ENCODE results near the gene PNPLA8.

PNPLA8 gene

DNA sequence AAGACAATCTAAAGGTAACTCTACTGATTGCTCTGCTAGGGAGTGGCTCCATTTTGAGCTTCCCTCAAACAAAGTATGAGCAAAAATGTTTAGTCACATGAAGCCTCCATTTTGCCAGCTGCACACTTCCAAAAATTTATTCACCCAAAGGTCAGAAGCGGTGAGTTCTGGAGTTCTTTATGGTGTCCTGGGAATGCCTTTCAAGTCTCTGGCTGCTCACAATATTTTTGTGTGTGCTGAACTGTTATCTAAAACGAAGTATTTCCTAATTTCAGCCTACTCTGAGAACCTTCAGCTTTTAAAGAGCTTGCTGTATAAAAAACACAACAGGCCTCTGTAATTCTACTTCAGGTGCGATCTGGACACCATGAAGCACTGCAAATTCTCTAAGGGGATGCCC, 85.3 kb downstream of the PNPLA8 start:
- Histone ChIP-seq H3K4me1 (ENCODE audit: insufficient read depth, low read length) (peaks cover 11% of the 10 kb centered on the region), H3K36me3 (ENCODE audit: insufficient read depth, low read length) (no peaks in the 10 kb centered on the region), H3K9me3 (ENCODE audit: low read length) (no peaks in the 10 kb centered on the region), H3K4me3 (ENCODE audit: low read length) (no peak overlapping the region), H2AFZ (ENCODE audit: low read depth, low read length) (no peak overlapping the region), H3K27me3 (ENCODE audit: insufficient read depth, low read length) (no peaks in the 10 kb centered on the region)

DNA sequence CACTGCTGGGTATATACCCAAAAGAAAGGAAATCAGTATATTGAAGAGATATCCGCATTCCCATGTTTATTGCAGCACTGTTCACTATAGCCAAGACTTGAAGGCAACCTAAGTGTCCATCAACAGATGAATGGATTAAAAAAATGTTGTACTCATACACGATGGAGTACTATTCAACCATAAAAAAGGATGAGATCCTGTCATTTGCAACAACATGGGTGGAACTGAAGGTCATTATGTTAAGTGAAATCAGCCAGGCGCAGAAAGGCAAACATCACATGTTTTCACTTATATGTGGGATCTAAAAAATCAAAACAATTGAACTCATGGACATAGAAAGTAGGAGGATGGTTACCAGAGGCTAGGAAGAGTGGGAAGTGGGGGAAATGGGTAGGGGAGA, 89.0 kb downstream of the PNPLA8 start:
- Histone ChIP-seq H2AFZ (ENCODE audit: low read depth, low read length) (no peak overlapping the region), H3K9me3 (ENCODE audit: low read length) (peaks cover 2% of the 10 kb centered on the region), H3K4me1 (ENCODE audit: insufficient read depth, low read length) (peaks cover 9% of the 10 kb centered on the region), H3K36me3 (ENCODE audit: insufficient read depth, low read length) (no peaks in the 10 kb centered on the region), H3K4me3 (ENCODE audit: low read length) (no peak overlapping the region), H3K27me3 (ENCODE audit: insufficient read depth, low read length) (no peaks in the 10 kb centered on the region)

DNA sequence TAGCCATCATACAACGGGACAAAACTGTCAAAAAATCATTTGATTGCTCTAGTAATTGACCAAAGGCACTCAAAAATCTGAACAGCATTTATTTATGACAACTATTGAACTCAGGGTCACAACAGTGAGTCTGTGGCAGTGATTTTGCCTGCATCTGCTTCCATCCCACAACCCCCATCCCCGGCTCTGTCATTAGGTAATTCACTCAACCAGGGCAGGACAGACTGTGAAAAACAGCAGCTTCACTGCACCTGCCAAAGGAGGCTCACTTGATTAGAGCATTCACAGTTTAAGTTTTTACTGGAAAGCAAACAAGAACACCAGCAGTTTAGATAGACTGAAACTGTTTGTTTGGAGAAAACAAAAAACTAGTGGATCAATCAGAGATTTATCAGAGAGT, 91.9 kb downstream of the PNPLA8 start:
- Histone ChIP-seq H3K4me1 (ENCODE audit: insufficient read depth, low read length) (no peaks in the 10 kb centered on the region), H3K36me3 (ENCODE audit: insufficient read depth, low read length) (no peaks in the 10 kb centered on the region), H3K4me3 (ENCODE audit: low read length) (no peak overlapping the region), H2AFZ (ENCODE audit: low read depth, low read length) (no peak overlapping the region), H3K9me3 (ENCODE audit: low read length) (peaks cover 5% of the 10 kb centered on the region), H3K27me3 (ENCODE audit: insufficient read depth, low read length) (no peaks in the 10 kb centered on the region)

DNA sequence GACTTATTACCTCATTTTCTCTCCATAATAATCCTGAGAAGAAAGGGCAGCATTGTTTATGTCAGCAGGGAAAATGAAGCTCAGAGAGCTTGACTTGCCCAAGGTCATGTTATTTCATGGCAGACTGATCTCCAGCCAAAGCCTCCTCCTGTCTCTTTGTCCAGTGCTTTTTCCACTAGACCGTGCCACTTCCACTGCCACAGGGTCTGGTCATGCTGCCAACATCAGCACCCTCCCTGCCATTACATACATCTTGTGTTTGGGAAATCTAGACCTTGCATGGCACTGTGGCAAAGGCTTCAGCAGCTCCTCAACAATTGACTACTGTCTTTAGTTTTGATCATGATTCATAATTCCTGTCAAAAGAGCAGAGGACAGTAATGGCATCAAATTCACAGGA, 94.8 kb downstream of the PNPLA8 start:
- Histone ChIP-seq H2AFZ (ENCODE audit: low read depth, low read length) (no peak overlapping the region), H3K4me3 (ENCODE audit: low read length) (no peak overlapping the region), H3K27me3 (ENCODE audit: insufficient read depth, low read length) (no peaks in the 10 kb centered on the region), H3K36me3 (ENCODE audit: insufficient read depth, low read length) (no peaks in the 10 kb centered on the region), H3K4me1 (ENCODE audit: insufficient read depth, low read length) (peaks cover 26% of the 10 kb centered on the region), H3K9me3 (ENCODE audit: low read length) (peaks cover 5% of the 10 kb centered on the region)

DNA sequence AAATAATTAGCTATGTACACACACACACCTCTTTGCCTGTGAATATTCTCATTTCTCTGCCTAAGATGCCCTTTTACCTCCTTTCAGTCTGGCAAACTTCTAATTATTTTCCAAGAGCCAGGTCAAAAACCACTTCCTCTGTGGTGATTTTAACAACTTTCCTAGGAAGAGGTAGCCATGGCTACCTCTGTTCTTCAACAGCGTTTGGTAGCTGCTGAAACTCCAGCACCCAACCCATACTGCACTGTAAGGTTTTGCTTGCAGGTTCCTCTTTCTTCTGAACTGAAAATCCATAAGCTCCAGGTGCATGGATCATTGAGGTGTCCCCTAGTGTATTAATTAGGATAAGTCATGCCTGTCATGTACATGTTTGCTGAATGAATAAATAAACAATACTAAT, 95.3 kb downstream of the PNPLA8 start:
- Histone ChIP-seq H3K9me3 (ENCODE audit: low read length) (peaks cover 5% of the 10 kb centered on the region), H3K4me1 (ENCODE audit: insufficient read depth, low read length) (peaks cover 26% of the 10 kb centered on the region), H2AFZ (ENCODE audit: low read depth, low read length) (no peak overlapping the region), H3K36me3 (ENCODE audit: insufficient read depth, low read length) (no peaks in the 10 kb centered on the region), H3K27me3 (ENCODE audit: insufficient read depth, low read length) (no peaks in the 10 kb centered on the region), H3K4me3 (ENCODE audit: low read length) (no peak overlapping the region)

DNA sequence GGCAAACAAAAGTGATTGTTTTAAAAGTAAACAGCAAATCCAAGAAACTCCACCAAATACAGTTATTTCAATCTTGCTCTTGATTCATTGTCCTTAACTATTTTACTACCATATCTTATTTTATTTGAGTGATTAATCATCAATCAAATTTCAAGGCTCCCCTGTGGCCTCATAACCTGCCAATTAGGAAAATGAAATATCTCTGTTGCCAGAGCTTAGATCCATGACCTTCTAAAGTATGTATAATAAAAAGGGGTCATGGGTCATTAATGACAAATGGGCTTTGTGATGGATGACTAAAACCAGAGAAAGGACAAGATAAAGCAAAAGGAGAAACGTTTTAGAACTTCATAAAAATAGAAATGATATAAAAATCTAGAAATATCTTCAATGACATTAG, 98.2 kb downstream of the PNPLA8 start:
- peaks cover 3% of the 10 kb centered on the region for H3K9me3 ChIP-seq (ENCODE audit: low read length)
- no peak overlapping the region for H2AFZ ChIP-seq (ENCODE audit: low read depth, low read length)
- no peaks in the 10 kb centered on the region for H3K36me3 ChIP-seq (ENCODE audit: insufficient read depth, low read length)
- H3K4me3 ChIP-seq (ENCODE audit: low read length) = no peak overlapping the region
- peaks cover 26% of the 10 kb centered on the region for H3K4me1 ChIP-seq (ENCODE audit: insufficient read depth, low read length)
- no peaks in the 10 kb centered on the region for H3K27me3 ChIP-seq (ENCODE audit: insufficient read depth, low read length)

DNA sequence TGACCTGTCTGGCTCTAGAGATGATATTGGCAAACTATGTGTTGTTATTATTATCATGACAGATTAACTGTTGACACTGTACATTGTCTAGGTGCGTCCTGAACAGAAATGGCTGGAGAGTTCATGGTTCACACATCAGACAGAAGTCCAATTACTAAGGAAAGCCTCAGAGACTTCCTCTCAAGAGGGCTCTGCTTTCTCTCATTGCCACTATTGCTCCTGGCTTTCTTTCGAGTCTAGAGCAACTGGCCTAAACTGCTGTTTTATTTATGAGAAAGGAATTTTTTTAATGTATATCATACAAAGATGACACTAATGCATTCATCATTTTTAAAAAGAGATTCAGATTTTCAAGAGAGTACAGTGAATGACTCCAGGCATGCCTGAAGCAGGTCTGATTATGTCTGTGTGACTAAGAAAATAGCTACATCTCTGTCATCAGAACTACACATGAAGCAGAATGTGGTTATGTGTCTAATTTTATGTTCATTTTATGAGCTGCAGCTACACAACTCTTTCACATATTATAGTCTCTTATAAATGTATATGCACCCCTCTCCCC, 100.1 kb downstream of the PNPLA8 start:
- peaks cover 26% of the 10 kb centered on the region for H3K4me1 ChIP-seq (ENCODE audit: insufficient read depth, low read length)
- no peaks in the 10 kb centered on the region for H3K9me3 ChIP-seq (ENCODE audit: low read length)
- H3K27me3 ChIP-seq (ENCODE audit: insufficient read depth, low read length) = no peaks in the 10 kb centered on the region
- no peak overlapping the region for H3K4me3 ChIP-seq (ENCODE audit: low read length)
- no peak overlapping the region for H2AFZ ChIP-seq (ENCODE audit: low read depth, low read length)
- no peaks in the 10 kb centered on the region for H3K36me3 ChIP-seq (ENCODE audit: insufficient read depth, low read length)

DNA sequence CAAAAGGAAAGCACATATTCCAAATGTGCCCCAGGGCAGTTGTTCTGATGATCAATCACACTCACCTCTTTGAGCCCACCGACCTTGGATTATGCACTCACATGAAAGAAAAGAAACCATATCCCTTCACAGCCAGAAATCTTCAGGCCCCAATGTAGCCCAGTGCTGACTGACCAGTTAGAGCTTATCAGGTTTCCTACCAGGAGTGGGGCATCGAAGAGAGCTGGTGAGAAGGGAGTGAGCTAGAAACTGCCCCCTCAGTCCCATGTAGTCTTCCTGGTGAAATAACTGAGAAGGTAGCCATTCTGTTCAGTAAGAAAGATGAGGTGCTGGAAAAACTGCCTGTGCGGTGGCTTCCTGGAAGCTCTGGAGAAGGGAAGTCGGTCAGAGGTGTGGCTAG, 101.9 kb downstream of the PNPLA8 start:
- H3K36me3 ChIP-seq (ENCODE audit: insufficient read depth, low read length) = no peaks in the 10 kb centered on the region

DNA sequence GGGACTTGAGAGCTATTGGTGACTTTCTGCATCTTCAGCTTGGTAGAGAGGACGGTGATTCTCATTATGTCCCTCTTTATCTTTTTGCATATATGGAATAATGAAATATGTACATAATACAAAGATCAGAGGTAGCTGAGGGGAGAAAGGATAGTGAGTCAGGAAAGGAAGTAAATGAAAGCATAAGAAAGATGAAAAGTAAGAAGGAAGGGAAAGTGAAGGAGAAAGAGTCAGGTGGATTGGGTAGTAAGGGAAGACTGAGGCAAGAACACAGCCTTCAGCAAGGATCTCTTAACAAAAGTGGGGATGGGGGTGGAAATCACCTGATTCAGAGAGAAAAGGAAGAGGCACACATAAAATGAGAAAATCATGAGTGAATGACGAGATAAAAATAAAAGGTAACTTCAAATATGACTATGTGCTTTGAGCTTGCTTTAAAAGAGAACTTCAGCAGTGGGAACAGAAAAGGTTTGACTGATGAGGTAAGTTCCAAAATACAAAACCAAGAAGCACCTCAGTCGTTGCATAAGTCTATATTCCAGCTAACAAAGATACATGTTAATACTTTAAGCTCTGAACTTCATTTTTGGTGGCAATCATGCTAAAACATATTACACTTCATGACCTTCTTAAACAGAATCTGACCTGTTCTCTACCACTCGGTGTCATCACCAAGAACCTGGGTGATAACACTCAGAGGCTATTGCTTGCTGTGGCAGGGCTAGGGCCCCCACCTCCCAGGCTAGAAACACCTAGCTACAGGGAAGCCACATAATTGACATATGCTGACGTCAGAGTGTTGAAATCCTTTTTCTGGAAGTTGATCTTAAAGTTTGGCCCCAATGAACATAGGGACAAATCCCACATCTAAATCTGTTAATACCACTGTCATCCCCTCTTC, 102.6 kb downstream of the PNPLA8 start:
- Histone ChIP-seq H3K4me3 (ENCODE audit: low read length) (no peak overlapping the region), H3K4me1 (ENCODE audit: insufficient read depth, low read length) (peaks cover 23% of the 10 kb centered on the region), H2AFZ (ENCODE audit: low read depth, low read length) (no peak overlapping the region), H3K27me3 (ENCODE audit: insufficient read depth, low read length) (no peaks in the 10 kb centered on the region), H3K9me3 (ENCODE audit: low read length) (no peaks in the 10 kb centered on the region), H3K36me3 (ENCODE audit: insufficient read depth, low read length) (no peaks in the 10 kb centered on the region)

More for the DNA sequence above, 101.9 kb downstream of the PNPLA8 start:
- no peaks in the 10 kb centered on the region for H3K27me3 ChIP-seq (ENCODE audit: insufficient read depth, low read length)
- no peak overlapping the region for H2AFZ ChIP-seq (ENCODE audit: low read depth, low read length)
- H3K9me3 ChIP-seq (ENCODE audit: low read length) = no peaks in the 10 kb centered on the region
- no peak overlapping the region for H3K4me3 ChIP-seq (ENCODE audit: low read length)
- H3K4me1 ChIP-seq (ENCODE audit: insufficient read depth, low read length) = peaks cover 26% of the 10 kb centered on the region

DNA sequence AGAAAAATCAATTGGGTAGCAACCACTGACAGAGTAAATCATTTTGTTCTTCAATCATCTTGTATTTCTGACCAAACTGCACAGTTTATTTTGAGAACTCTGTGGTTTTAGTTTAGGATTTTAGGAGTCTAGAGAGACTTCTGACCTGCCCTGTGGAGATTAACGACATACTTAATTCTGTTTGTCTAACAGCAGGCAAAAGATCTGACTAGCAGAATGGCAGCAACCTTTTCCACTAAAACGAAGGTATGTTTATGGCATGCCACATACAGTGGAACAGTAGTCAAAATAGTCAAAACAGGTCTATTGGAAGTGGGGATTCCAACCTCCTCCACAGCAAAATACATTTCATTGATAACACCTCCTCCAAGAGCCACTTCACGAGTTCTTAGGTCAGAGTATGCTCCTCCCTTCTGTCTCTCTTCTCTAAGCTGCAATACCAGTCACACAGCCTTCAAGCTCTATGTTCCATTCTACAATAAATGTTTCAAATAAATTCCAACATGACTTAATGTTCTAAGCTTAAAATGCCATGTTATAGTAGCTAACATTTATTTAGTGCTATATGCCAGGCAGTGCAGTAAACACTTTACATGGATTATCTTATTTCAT, 104.1 kb downstream of the PNPLA8 start:
- peaks cover 18% of the 10 kb centered on the region for H3K4me1 ChIP-seq (ENCODE audit: insufficient read depth, low read length)

More for the DNA sequence above, 104.1 kb downstream of the PNPLA8 start:
- H3K27me3 ChIP-seq (ENCODE audit: insufficient read depth, low read length) = no peaks in the 10 kb centered on the region
- no peaks in the 10 kb centered on the region for H3K36me3 ChIP-seq (ENCODE audit: insufficient read depth, low read length)
- no peaks in the 10 kb centered on the region for H3K9me3 ChIP-seq (ENCODE audit: low read length)
- no peak overlapping the region for H3K4me3 ChIP-seq (ENCODE audit: low read length)
- H2AFZ ChIP-seq (ENCODE audit: low read depth, low read length) = no peak overlapping the region
